ENCODE data around the gene ATP13A3. TPM values are rescaled to one million over a fixed set of nuclear protein-coding genes. Genes with fewer than 3 reads are reported as not detected.

Gene ATP13A3
- total RNA-seq, 2 donors from 2014 or later, result 97.7 to 121 TPM

GRCh38 chr3:194387926-194388418 lies 98.8 kb downstream of the ATP13A3 start:
- Mint-ChIP-seq H3K4me3 (no peak overlapping the region), H3K36me3 (ENCODE audit: insufficient read depth in 2 of 2) (peaks cover 3 to 15% of the 10 kb centered on the region in 2 donors), H3K27ac (no peak overlapping the region), H3K27me3 (ENCODE audit: low read depth) (no peaks in the 10 kb centered on the region), H3K9me3 (peaks cover 1 to 10% of the 10 kb centered on the region in 2 donors), H3K4me1 (ENCODE audit: low read depth) (no peaks in the 10 kb centered on the region)
- DNase-seq, result no peak
- no peak for ATAC-seq (replicated peaks in 1 of 2)

- no peaks in the 10 kb centered on the region for H3K4me1 Mint-ChIP-seq (ENCODE audit: low read depth)
- peaks cover 3 to 15% of the 10 kb centered on the region in 2 donors for H3K36me3 Mint-ChIP-seq (ENCODE audit: insufficient read depth in 2 of 2)
- H3K27ac Mint-ChIP-seq, result no peak overlapping the region
- H3K4me3 Mint-ChIP-seq, result no peak overlapping the region
- H3K9me3 Mint-ChIP-seq, result peaks cover 1 to 10% of the 10 kb centered on the region in 2 donors
- no peaks in the 10 kb centered on the region for H3K27me3 Mint-ChIP-seq (ENCODE audit: low read depth)
- DNase-seq (no peak), ATAC-seq (replicated peaks in 1 of 2) (no peak)
Measured at GRCh38 chr3:194387276-194387675, 99.5 kb downstream of the ATP13A3 start.

GRCh38 chr3:194386648-194387047 lies 100.2 kb downstream of the ATP13A3 start:
- no peak for DNase-seq
- H3K27me3 Mint-ChIP-seq (ENCODE audit: low read depth), result no peaks in the 10 kb centered on the region
- H3K4me1 Mint-ChIP-seq (ENCODE audit: low read depth), result no peaks in the 10 kb centered on the region
- H3K4me3 Mint-ChIP-seq, result no peak overlapping the region
- peaks cover 3 to 15% of the 10 kb centered on the region in 2 donors for H3K36me3 Mint-ChIP-seq (ENCODE audit: insufficient read depth in 2 of 2)
- peaks cover 1 to 10% of the 10 kb centered on the region in 2 donors for H3K9me3 Mint-ChIP-seq
- H3K27ac Mint-ChIP-seq, result no peak overlapping the region
- no peak for ATAC-seq (replicated peaks in 1 of 2)

GRCh38 chr3:194386066-194386465 lies 100.7 kb downstream of the ATP13A3 start:
- no peaks in the 10 kb centered on the region for H3K27me3 Mint-ChIP-seq (ENCODE audit: low read depth)
- no peak overlapping the region for H3K27ac Mint-ChIP-seq
- peaks cover 3 to 14% of the 10 kb centered on the region in 2 donors for H3K36me3 Mint-ChIP-seq (ENCODE audit: insufficient read depth in 2 of 2)
- ATAC-seq (replicated peaks in 1 of 2) (no peak), DNase-seq (no peak)
- H3K4me3 Mint-ChIP-seq, result no peak overlapping the region
- H3K9me3 Mint-ChIP-seq, result peaks cover 1 to 8% of the 10 kb centered on the region in 2 donors
- no peaks in the 10 kb centered on the region for H3K4me1 Mint-ChIP-seq (ENCODE audit: low read depth)

- no peak for ATAC-seq (replicated peaks in 1 of 2)
- H3K27ac Mint-ChIP-seq, result no peak overlapping the region
Measured at GRCh38 chr3:194384569-194385001, 102.2 kb downstream of the ATP13A3 start.

GRCh38 chr3:194384156-194384555 lies 102.6 kb downstream of the ATP13A3 start:
- no peak overlapping the region for H3K27ac Mint-ChIP-seq
- no peak overlapping the region for H3K4me3 Mint-ChIP-seq

More at GRCh38 chr3:194384569-194385001, 102.2 kb downstream of the ATP13A3 start:
- Mint-ChIP-seq H3K9me3 (no peaks in the 10 kb centered on the region), H3K4me1 (ENCODE audit: low read depth) (no peaks in the 10 kb centered on the region), H3K27me3 (ENCODE audit: low read depth) (no peaks in the 10 kb centered on the region), H3K4me3 (no peak overlapping the region), H3K36me3 (ENCODE audit: insufficient read depth in 2 of 2) (peaks cover 0 to 3% of the 10 kb centered on the region in 2 donors)
- DNase-seq, result no peak

GRCh38 chr3:194383276-194383940 lies 103.4 kb downstream of the ATP13A3 start:
- no peak for DNase-seq
- Mint-ChIP-seq H3K36me3 (ENCODE audit: insufficient read depth in 2 of 2) (no peaks in the 10 kb centered on the region), H3K27me3 (ENCODE audit: low read depth) (peaks cover 5% of the 10 kb centered on the region), H3K27ac (no peak overlapping the region), H3K9me3 (no peaks in the 10 kb centered on the region), H3K4me1 (ENCODE audit: low read depth) (no peaks in the 10 kb centered on the region), H3K4me3 (no peak overlapping the region)
- ATAC-seq (replicated peaks in 1 of 2), result no peak

More at GRCh38 chr3:194384156-194384555, 102.6 kb downstream of the ATP13A3 start:
- H3K4me1 Mint-ChIP-seq (ENCODE audit: low read depth), result no peaks in the 10 kb centered on the region
- H3K9me3 Mint-ChIP-seq, result no peaks in the 10 kb centered on the region
- DNase-seq (no peak), ATAC-seq (replicated peaks in 1 of 2) (no peak)
- H3K27me3 Mint-ChIP-seq (ENCODE audit: low read depth), result no peaks in the 10 kb centered on the region
- H3K36me3 Mint-ChIP-seq (ENCODE audit: insufficient read depth in 2 of 2), result no peaks in the 10 kb centered on the region

GRCh38 chr3:194382892-194383223 lies 103.9 kb downstream of the ATP13A3 start:
- Mint-ChIP-seq H3K27me3 (ENCODE audit: low read depth) (peaks cover 10% of the 10 kb centered on the region), H3K4me3 (no peak overlapping the region), H3K4me1 (ENCODE audit: low read depth) (no peaks in the 10 kb centered on the region), H3K27ac (no peak overlapping the region), H3K9me3 (no peaks in the 10 kb centered on the region), H3K36me3 (ENCODE audit: insufficient read depth in 2 of 2) (no peaks in the 10 kb centered on the region)
- DNase-seq, result no peak
- no peak for ATAC-seq (replicated peaks in 1 of 2)

GRCh38 chr3:194382196-194382891 lies 104.5 kb downstream of the ATP13A3 start:
- Mint-ChIP-seq H3K4me3 (no peak overlapping the region), H3K4me1 (ENCODE audit: low read depth) (no peaks in the 10 kb centered on the region), H3K36me3 (ENCODE audit: insufficient read depth in 2 of 2) (no peaks in the 10 kb centered on the region), H3K27ac (no peak overlapping the region), H3K9me3 (no peaks in the 10 kb centered on the region), H3K27me3 (ENCODE audit: low read depth) (peaks cover 10% of the 10 kb centered on the region)
- no peak for DNase-seq
- ATAC-seq (replicated peaks in 1 of 2), result no peak

- Mint-ChIP-seq H3K27ac (no peak overlapping the region), H3K4me3 (no peak overlapping the region), H3K36me3 (ENCODE audit: insufficient read depth in 2 of 2) (no peaks in the 10 kb centered on the region), H3K9me3 (no peaks in the 10 kb centered on the region), H3K4me1 (ENCODE audit: low read depth) (no peaks in the 10 kb centered on the region), H3K27me3 (ENCODE audit: low read depth) (peaks cover 10% of the 10 kb centered on the region)
- DNase-seq (no peak), ATAC-seq (replicated peaks in 1 of 2) (no peak)
Measured at GRCh38 chr3:194381460-194381875, 105.3 kb downstream of the ATP13A3 start.

- Mint-ChIP-seq H3K27ac (no peak overlapping the region), H3K4me1 (ENCODE audit: low read depth) (no peaks in the 10 kb centered on the region), H3K4me3 (no peak overlapping the region), H3K36me3 (ENCODE audit: insufficient read depth in 2 of 2) (no peaks in the 10 kb centered on the region), H3K9me3 (no peaks in the 10 kb centered on the region), H3K27me3 (ENCODE audit: low read depth) (peaks cover 13% of the 10 kb centered on the region)
- ATAC-seq (replicated peaks in 1 of 2), result no peak
- no peak for DNase-seq
Measured at GRCh38 chr3:194380326-194380725, 106.5 kb downstream of the ATP13A3 start.

GRCh38 chr3:194379651-194380050 lies 107.2 kb downstream of the ATP13A3 start:
- Mint-ChIP-seq H3K9me3 (no peaks in the 10 kb centered on the region), H3K4me3 (no peak overlapping the region), H3K27ac (no peak overlapping the region), H3K36me3 (ENCODE audit: insufficient read depth in 2 of 2) (no peaks in the 10 kb centered on the region), H3K4me1 (ENCODE audit: low read depth) (no peaks in the 10 kb centered on the region), H3K27me3 (ENCODE audit: low read depth) (peaks cover 19% of the 10 kb centered on the region)
- ATAC-seq (replicated peaks in 1 of 2), result no peak
- DNase-seq, result no peak

- ATAC-seq (replicated peaks in 1 of 2) (no peak), DNase-seq (no peak)
- H3K36me3 Mint-ChIP-seq (ENCODE audit: insufficient read depth in 2 of 2), result no peaks in the 10 kb centered on the region
- H3K27me3 Mint-ChIP-seq (ENCODE audit: low read depth), result peaks cover 19% of the 10 kb centered on the region
- no peak overlapping the region for H3K27ac Mint-ChIP-seq
- no peaks in the 10 kb centered on the region for H3K9me3 Mint-ChIP-seq
- no peak overlapping the region for H3K4me3 Mint-ChIP-seq
- no peaks in the 10 kb centered on the region for H3K4me1 Mint-ChIP-seq (ENCODE audit: low read depth)
Measured at GRCh38 chr3:194379231-194379630, 107.6 kb downstream of the ATP13A3 start.
